OCI-LY1 (cell line): ENCODE results near the gene TTC28.

Experiments used
- H2AFZ ChIP-seq: fragments of 200-600 bp; sonication (generic), shearing (Covaris generic); 2 replicates; pipeline ENCODE4 v1.6.0; 2014; ENCODE audit warnings: antibody characterized with exemption, mild to moderate bottlenecking, low read length
- H3F3A ChIP-seq: fragments of 200-600 bp; sonication (generic), shearing (Covaris generic); 2 replicates; pipeline ENCODE4 v1.6.0; 2014; ENCODE audit warnings: mild to moderate bottlenecking, antibody characterized with exemption, low read length, moderate library complexity; ENCODE audit not compliant: insufficient read depth
- H3K27ac ChIP-seq: fragments of 200-600 bp; sonication (generic); 2 replicates; pipeline ENCODE4 v1.5.1; 2014; ENCODE audit warnings: low read length, mixed run types, mild to moderate bottlenecking, low read depth; ENCODE audit not compliant: poor library complexity, severe bottlenecking
- H3K27me3 ChIP-seq: fragments of 200-600 bp; sonication (generic); 2 replicates; pipeline ENCODE4 v1.6.0; 2014; ENCODE audit warnings: antibody characterized with exemption, mild to moderate bottlenecking, low read length, moderate library complexity; ENCODE audit not compliant: insufficient read depth
- H3K36me3 ChIP-seq: fragments of 200-600 bp; sonication (generic); 2 replicates; pipeline ENCODE4 v1.6.1; 2014; ENCODE audit warnings: mild to moderate bottlenecking, antibody characterized with exemption, low read length, moderate library complexity, mixed read lengths; ENCODE audit not compliant: insufficient read depth
- H3K4me1 ChIP-seq: fragments of 200-600 bp; sonication (generic); 2 replicates; pipeline ENCODE4 v1.5.1; 2014; ENCODE audit warnings: mild to moderate bottlenecking, low read length, moderate library complexity; ENCODE audit not compliant: insufficient read depth, severe bottlenecking
- H3K4me2 ChIP-seq: fragments of 200-600 bp; sonication (generic), shearing (Covaris generic); 2 replicates; pipeline ENCODE4 v1.6.1; 2014; ENCODE audit warnings: low read length
- H3K4me3 ChIP-seq: fragments of 200-600 bp; sonication (generic); 2 replicates; pipeline ENCODE4 v1.5.1; 2014; ENCODE audit warnings: low read length, low read depth, mild to moderate bottlenecking, mixed read lengths; ENCODE audit not compliant: poor library complexity, severe bottlenecking
- H3K79me2 ChIP-seq: fragments of 200-600 bp; shearing (Covaris generic); 2 replicates; pipeline ENCODE4 v1.6.1; 2016; ENCODE audit warnings: mixed run types, low read length, mixed read lengths; ENCODE audit not compliant: insufficient read depth
- H3K9ac ChIP-seq: fragments of 200-600 bp; sonication (generic), shearing (Covaris generic); 2 replicates; pipeline ENCODE4 v1.6.1; 2014; ENCODE audit warnings: mild to moderate bottlenecking, low read length, mixed read lengths
- H3K9me2 ChIP-seq: fragments of 200-600 bp; sonication (generic), shearing (Covaris generic); 2 replicates; pipeline ENCODE4 v1.6.1; 2014; ENCODE audit warnings: low read depth, mild to moderate bottlenecking, low read length, mixed read lengths
- H3K9me3 ChIP-seq: fragments of 200-600 bp; shearing (Covaris generic); 2 replicates; pipeline ENCODE4 v1.6.1; 2014; ENCODE audit warnings: low read length, mixed read lengths
- H4K20me1 ChIP-seq: fragments of 200-600 bp; sonication (generic), shearing (Covaris generic); 2 replicates; pipeline ENCODE4 v1.6.0; 2016; ENCODE audit warnings: mild to moderate bottlenecking, low read length; ENCODE audit not compliant: insufficient read depth
- EZH2 ChIP-seq: fragments of 200-600 bp; sonication (generic), shearing (Covaris generic); IDR thresholded peaks from 2 replicates; pipeline ENCODE4 v1.8.0; 2017; ENCODE audit warnings: borderline replicate concordance, mixed run types, mild to moderate bottlenecking, antibody characterized with exemption, low read length, moderate library complexity, mixed read lengths
- TF ChIP-seq, protein P1 (sequence below): fragments of 200-600 bp; sonication (generic), shearing (Covaris generic); IDR thresholded peaks from 2 replicates; pipeline ENCODE4 v1.5.1; 2017; ENCODE audit warnings: mild to moderate bottlenecking, antibody characterized with exemption, low read length, moderate library complexity, mixed read lengths

The TTC28 gene

DNA sequence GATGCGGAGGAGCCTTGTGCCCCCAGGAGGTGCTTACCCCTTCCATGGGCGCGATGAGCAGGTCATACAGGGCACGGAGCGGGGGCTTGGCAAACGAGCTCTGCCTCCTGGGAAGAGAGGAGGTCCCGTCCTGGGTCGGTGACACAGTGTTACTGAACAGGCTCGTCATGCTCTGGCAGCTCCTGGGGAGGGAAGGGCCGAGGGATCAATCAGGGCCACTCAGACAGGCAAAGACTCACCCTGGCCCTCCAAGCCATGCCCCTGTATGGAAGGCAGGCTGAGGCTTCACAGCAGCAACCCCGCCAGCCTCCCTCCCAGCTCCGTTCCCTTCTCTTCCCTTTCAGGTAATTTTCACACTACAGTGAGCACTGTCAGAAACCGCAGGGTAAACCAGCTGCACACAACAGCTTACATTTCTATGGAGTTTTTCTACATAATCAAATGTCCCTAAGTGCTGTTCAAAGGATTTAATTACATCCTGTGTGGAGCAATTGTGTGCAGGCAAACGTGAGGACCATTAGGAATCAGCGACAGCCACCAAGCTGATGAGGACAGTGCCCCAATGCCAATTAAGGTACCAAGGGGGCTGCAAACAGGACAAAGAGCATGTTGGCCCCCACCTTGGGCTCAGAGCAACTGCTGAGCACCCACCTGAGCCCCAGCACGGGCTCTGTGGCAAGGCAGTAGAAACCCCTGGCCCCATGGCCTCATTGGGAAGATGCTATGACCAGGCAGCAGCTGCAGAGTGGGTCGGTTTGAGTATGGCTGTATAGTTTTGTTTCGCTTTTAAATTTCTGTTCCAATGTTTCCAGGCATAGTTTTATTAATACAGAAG is 665.2 kb downstream of the TTC28 start:
- Histone ChIP-seq H3K4me1 (no peaks in the 10 kb centered on the region), H3K4me2 (no peak overlapping the region), H3K27me3 (no peaks in the 10 kb centered on the region; the same call in 1 of the 2 replicates)

DNA sequence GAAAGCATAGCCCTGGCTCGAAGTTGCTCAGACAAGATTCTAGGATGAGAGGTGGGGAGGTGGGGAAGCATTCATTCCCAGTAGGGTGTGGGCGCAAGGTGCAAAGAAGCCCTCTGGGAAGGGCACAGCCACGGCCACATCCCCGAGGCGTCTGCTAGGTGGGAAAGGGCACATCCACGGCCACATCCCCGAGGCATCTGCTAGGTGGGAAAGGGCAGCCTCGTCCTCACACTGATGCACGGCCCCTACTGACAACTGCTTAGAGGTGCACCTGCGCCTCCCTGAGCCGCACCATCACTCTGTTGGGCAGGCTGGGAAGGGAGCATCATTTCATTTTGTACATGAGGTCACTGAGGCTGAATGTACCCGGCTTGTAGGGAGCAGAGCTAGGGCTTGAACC is 666.0 kb downstream of the TTC28 start:
- no peaks in the 10 kb centered on the region for H3F3A ChIP-seq
- H3K4me1 ChIP-seq = no peaks in the 10 kb centered on the region
- no peak overlapping the region for H3K4me3 ChIP-seq
- no peaks in the 10 kb centered on the region; the same call in 1 of the 2 replicates for H3K27me3 ChIP-seq
- H3K27ac ChIP-seq = no peak overlapping the region
- no peak overlapping the region for H3K4me2 ChIP-seq
- H3K79me2 ChIP-seq = no peaks in the 10 kb centered on the region
- no peaks in the 10 kb centered on the region for H3K9me3 ChIP-seq
- H2AFZ ChIP-seq = no peak overlapping the region
- no peaks in the 10 kb centered on the region for H3K9me2 ChIP-seq
- TF ChIP-seq EZH2 = no peak
- TF ChIP-seq, protein P1, sequence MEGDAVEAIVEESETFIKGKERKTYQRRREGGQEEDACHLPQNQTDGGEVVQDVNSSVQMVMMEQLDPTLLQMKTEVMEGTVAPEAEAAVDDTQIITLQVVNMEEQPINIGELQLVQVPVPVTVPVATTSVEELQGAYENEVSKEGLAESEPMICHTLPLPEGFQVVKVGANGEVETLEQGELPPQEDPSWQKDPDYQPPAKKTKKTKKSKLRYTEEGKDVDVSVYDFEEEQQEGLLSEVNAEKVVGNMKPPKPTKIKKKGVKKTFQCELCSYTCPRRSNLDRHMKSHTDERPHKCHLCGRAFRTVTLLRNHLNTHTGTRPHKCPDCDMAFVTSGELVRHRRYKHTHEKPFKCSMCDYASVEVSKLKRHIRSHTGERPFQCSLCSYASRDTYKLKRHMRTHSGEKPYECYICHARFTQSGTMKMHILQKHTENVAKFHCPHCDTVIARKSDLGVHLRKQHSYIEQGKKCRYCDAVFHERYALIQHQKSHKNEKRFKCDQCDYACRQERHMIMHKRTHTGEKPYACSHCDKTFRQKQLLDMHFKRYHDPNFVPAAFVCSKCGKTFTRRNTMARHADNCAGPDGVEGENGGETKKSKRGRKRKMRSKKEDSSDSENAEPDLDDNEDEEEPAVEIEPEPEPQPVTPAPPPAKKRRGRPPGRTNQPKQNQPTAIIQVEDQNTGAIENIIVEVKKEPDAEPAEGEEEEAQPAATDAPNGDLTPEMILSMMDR = no peak
- H4K20me1 ChIP-seq = no peaks in the 10 kb centered on the region
- H3K9ac ChIP-seq = no peak overlapping the region
- H3K36me3 ChIP-seq = no peaks in the 10 kb centered on the region

More for the DNA sequence above, 665.2 kb downstream of the TTC28 start:
- Histone ChIP-seq H3K27ac (no peak overlapping the region), H3K9me2 (no peaks in the 10 kb centered on the region), H3F3A (no peaks in the 10 kb centered on the region), H3K79me2 (no peaks in the 10 kb centered on the region), H4K20me1 (no peaks in the 10 kb centered on the region), H3K36me3 (no peaks in the 10 kb centered on the region), H2AFZ (no peak overlapping the region), H3K9ac (no peak overlapping the region), H3K9me3 (no peaks in the 10 kb centered on the region), H3K4me3 (no peak overlapping the region)
- TF ChIP-seq, protein P1 = no peak
- TF ChIP-seq EZH2 = no peak

DNA sequence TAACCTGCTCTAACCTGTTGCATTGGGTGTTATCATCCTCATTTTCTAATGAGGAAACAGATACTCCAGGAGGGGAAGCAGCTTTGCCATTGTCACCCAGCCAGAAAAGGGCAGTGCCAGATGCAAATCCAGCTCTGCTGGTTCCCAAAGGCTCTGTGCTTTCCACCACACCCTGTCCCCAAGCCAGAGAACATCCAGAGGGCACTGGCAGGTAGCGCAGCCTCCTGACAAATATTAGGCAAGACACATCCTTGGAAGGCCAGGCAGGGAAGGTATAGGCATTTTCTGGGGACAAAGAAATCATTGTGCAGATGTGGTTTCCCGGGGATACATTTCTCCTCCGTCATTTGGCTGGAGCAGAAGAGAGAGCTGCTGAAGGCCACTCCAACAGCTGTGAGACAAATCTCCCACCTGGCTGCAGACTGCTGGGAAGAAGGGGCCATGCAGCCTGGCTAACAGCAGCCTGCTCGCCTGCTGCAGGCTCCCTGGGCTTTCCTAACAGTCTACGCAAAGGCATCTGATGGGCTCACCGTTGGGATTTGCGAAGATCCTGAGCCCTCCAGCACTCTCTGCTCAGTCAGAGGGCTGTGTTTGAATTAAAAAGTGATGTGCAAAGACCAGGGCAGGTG is 666.7 kb downstream of the TTC28 start:
- TF ChIP-seq EZH2 = no peak
- TF ChIP-seq, protein P1 = no peak
- H3K79me2 ChIP-seq = no peaks in the 10 kb centered on the region
- H4K20me1 ChIP-seq = no peaks in the 10 kb centered on the region
- no peak overlapping the region for H3K9ac ChIP-seq
- no peaks in the 10 kb centered on the region for H3K4me1 ChIP-seq
- no peaks in the 10 kb centered on the region for H3K9me3 ChIP-seq
- H3K27ac ChIP-seq = no peak overlapping the region
- H3K27me3 ChIP-seq = no peaks in the 10 kb centered on the region; the same call in 1 of the 2 replicates
- no peaks in the 10 kb centered on the region for H3K9me2 ChIP-seq
- H3K36me3 ChIP-seq = no peaks in the 10 kb centered on the region
- no peak overlapping the region for H3K4me3 ChIP-seq
- H2AFZ ChIP-seq = no peak overlapping the region
- no peaks in the 10 kb centered on the region for H3F3A ChIP-seq
- H3K4me2 ChIP-seq = no peak overlapping the region
